Measurements from ENCODE around the gene CHGA. TPM values are rescaled to one million over a fixed set of nuclear protein-coding genes. Genes with fewer than 3 reads are reported as not detected.
A peak's percentile ranks its signal among the peaks of the same experiment; 100 is the strongest.

The CHGA gene
- total and polyA plus RNA-seq, 10 donors: 0.09 to 0.20 TPM; not detected in 8

DNA sequence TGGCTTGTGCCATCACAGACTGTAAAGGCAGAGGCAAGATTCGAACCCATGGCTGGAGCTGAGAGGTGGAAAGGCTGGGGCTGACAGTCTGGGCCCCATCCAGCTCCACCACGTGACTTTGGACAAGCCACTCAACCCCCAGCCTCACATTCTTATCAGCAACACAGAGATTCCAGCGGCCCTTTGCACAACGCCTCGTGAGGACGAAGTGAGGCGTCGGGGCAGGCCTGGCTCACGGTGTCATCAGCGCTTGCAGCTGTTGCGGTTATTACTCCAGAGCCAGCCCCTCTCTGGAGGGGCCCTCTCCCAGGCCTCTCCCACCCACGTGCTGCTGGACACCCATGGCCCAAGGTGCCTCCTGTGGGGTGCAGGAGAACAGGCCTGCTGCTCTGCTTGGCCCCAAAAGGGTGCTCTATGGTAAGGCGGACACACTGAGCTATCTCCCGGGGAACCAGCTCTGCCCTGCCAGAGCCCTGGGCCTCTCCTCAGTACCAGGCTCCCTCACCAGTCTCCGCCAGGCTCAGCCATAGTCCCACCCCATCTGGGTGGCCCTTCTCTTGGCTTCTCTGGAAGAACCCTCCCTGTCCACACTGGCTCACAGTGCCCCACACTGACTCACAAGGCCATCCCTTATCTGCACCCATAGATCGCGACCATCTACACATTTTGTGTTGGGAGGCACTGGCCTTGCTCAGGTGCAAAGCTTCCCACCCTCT, 21.1 kb downstream of the CHGA start:
- TF ChIP-seq, protein P1, sequence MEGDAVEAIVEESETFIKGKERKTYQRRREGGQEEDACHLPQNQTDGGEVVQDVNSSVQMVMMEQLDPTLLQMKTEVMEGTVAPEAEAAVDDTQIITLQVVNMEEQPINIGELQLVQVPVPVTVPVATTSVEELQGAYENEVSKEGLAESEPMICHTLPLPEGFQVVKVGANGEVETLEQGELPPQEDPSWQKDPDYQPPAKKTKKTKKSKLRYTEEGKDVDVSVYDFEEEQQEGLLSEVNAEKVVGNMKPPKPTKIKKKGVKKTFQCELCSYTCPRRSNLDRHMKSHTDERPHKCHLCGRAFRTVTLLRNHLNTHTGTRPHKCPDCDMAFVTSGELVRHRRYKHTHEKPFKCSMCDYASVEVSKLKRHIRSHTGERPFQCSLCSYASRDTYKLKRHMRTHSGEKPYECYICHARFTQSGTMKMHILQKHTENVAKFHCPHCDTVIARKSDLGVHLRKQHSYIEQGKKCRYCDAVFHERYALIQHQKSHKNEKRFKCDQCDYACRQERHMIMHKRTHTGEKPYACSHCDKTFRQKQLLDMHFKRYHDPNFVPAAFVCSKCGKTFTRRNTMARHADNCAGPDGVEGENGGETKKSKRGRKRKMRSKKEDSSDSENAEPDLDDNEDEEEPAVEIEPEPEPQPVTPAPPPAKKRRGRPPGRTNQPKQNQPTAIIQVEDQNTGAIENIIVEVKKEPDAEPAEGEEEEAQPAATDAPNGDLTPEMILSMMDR (IDR thresholded peaks at IDR 0.05 in 8 of 11, conservative IDR thresholded peaks at IDR 0.05 in 3 of 11): no peak
- TF ChIP-seq POLR2A (IDR thresholded peaks at IDR 0.05) (no peak), POLR2AphosphoS5 (IDR thresholded peaks at IDR 0.05) (no peak)
- H3K27me3 ChIP-seq (replicated peaks in 1 of 7): no peaks in the 10 kb centered on the region
- no peaks in the 10 kb centered on the region for H3K4me1 ChIP-seq
- intact Hi-C loops (cut with DNase I; ENCODE audit: low total_unique reads): no loop called here
- H3K36me3 ChIP-seq: peaks cover 0 to 100% (median 70%) of the 10 kb centered on the region in 6 donors
- WGBS, 5 donors: 72 to 97% (median 92%) methylated on average over 12 to 17 of the region's 17 CpGs
- H3K9me3 ChIP-seq: no peaks in the 10 kb centered on the region
- DNase-seq: no peak
- H3K4me3 ChIP-seq: no peak overlapping the region
- no peak overlapping the region for H3K27ac ChIP-seq

DNA sequence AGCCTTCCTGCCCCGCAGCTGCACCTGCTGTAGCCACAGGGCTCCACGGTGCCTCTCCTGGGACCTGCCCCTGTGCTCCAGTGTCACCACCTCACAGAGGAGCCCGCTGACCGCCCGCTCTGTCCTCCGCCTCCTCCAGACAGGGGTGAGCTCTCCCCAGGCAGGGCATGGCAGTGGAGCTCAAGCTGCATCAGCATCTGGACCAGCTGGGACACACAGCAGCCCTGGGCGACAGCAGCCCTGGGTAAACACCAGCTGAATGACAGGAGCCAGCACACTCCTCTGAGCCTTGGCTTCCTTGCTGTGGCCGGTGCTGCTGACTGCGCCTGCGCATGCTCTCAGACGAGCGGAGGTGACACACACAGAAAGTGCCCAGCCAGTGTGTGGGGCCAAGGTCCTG, 22.0 kb downstream of the CHGA start:
- no peaks in the 10 kb centered on the region for H3K27me3 ChIP-seq (replicated peaks in 1 of 7)
- WGBS, 5 donors: 95 to 97% (median 95%) methylated on average over 6 to 12 of the region's 12 CpGs
- TF ChIP-seq POLR2A (IDR thresholded peaks at IDR 0.05) (no peak), POLR2AphosphoS5 (IDR thresholded peaks at IDR 0.05) (peak in 1 of 3 donors; percentile 2)
- TF ChIP-seq, protein P1 (IDR thresholded peaks at IDR 0.05 in 8 of 11, conservative IDR thresholded peaks at IDR 0.05 in 3 of 11): no peak
- H3K36me3 ChIP-seq: peaks cover 0 to 100% (median 77%) of the 10 kb centered on the region in 6 donors
- intact Hi-C loops (cut with DNase I; ENCODE audit: low total_unique reads): no loop called here
- H3K4me3 ChIP-seq: no peak overlapping the region
- H3K4me1 ChIP-seq: no peaks in the 10 kb centered on the region
- no peak for DNase-seq
- no peak overlapping the region for H3K27ac ChIP-seq
- no peaks in the 10 kb centered on the region for H3K9me3 ChIP-seq

DNA sequence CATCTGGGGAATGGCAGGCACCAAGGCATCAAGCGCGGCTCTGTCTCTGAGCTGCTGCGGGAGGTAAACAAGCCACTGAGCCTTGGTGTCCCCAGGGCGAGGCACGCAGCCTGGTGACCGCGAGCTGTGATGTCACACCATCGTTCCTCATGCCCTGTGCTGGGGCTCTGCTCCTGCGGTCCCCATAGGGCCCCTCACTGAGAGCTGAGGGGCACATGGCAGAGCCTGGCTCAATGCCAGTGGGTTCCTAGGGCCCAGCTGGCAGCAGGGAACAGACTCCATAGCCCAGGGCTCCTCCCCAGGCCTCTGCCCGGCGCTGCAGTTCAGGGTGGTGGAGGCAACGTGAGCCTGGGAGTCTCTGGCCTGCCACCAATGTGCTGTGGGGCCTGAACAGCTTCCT, 22.6 kb downstream of the CHGA start:
- 94 to 100% (median 96%) methylated on average over 7 to 12 of the region's 12 CpGs for WGBS, 5 donors
- intact Hi-C loops (cut with DNase I; ENCODE audit: low total_unique reads): no loop called here
- H3K36me3 ChIP-seq: peaks cover 0 to 100% (median 80%) of the 10 kb centered on the region in 6 donors

DNA sequence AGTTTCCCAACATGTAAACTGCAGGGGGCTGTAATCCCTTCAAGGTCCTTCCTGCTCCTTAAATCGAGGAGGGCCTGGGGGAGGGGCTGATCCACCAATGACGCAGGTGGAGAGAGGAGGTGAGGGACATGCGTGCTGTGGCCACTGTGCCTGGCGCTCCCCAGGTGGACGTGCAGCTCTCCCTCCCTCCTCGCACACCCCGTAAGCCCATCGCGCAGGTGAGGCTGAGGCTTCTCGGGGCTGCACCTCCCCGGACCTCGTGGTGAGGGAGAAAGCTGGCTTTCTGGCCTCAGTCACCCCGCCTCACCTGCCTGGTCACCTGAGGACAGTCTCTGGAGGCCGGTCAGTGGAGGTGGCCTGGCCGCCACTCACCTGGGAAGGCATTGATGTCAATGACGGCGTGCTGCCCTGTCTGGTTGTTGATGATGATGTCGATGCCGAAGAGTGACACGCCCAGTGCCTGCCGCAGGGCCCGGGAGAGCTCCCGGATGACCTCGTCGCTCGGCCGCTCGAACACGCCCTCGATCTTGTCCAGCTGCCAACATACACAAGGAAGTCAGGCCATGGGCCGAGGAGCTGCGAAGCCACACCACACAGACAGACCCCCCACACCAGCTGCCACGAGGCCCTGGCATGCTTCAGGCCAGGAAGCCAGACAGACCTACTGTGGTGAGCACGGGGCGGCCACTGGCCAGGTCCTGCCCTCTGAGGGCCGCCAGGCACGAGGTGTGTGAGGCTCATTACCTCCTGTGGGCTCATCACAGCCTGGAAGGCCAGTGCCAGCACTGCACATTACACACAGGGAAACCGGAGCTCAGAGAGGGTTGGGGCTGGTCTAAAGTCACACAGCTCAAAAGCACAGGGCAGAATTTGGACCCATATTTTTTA, 23.3 kb downstream of the CHGA start:
- no peaks in the 10 kb centered on the region for H3K9me3 ChIP-seq
- WGBS, 5 donors: 80 to 92% (median 86%) methylated on average over 27 to 38 of the region's 38 CpGs
- peak overlapping the region in 2 of 8 donors; percentile 16 to 30 for H3K27ac ChIP-seq
- peak; percentile 80 to 85 (median 80) for TF ChIP-seq POLR2AphosphoS5 (IDR thresholded peaks at IDR 0.05)
- TF ChIP-seq POLR2A (IDR thresholded peaks at IDR 0.05): no peak
- peak; percentile 85 for DNase-seq
- H3K4me1 ChIP-seq: no peaks in the 10 kb centered on the region
- no peak overlapping the region for H3K4me3 ChIP-seq
- H3K27me3 ChIP-seq (replicated peaks in 1 of 7): no peaks in the 10 kb centered on the region
- H3K36me3 ChIP-seq: peaks cover 0 to 100% (median 80%) of the 10 kb centered on the region in 6 donors
- intact Hi-C loops (cut with DNase I; ENCODE audit: low total_unique reads): no loop called here

More for the DNA sequence above, 22.6 kb downstream of the CHGA start:
- H3K9me3 ChIP-seq: no peaks in the 10 kb centered on the region
- no peaks in the 10 kb centered on the region for H3K4me1 ChIP-seq
- peak in 1 of 3 donors; percentile 0 for TF ChIP-seq POLR2AphosphoS5 (IDR thresholded peaks at IDR 0.05)
- no peak for TF ChIP-seq POLR2A (IDR thresholded peaks at IDR 0.05)
- no peaks in the 10 kb centered on the region for H3K27me3 ChIP-seq (replicated peaks in 1 of 7)
- no peak overlapping the region for H3K4me3 ChIP-seq
- peak overlapping the region in 1 of 8 donors; percentile 16 for H3K27ac ChIP-seq
- no peak for DNase-seq
